EH (cell line): Measurements from ENCODE around the gene APOL4.
"Not testable (repeated sequence)": the region's sequence is repeated elsewhere in the genome, so short reads cannot be mapped to it uniquely, and the experiment has no call there.

ENCODE experiments used
- DNase-seq: peaks from one replicate; pipeline ENCODE4 v3.0.0-alpha.2; 2015; ENCODE audit warnings: low read depth

The APOL4 gene

DNA sequence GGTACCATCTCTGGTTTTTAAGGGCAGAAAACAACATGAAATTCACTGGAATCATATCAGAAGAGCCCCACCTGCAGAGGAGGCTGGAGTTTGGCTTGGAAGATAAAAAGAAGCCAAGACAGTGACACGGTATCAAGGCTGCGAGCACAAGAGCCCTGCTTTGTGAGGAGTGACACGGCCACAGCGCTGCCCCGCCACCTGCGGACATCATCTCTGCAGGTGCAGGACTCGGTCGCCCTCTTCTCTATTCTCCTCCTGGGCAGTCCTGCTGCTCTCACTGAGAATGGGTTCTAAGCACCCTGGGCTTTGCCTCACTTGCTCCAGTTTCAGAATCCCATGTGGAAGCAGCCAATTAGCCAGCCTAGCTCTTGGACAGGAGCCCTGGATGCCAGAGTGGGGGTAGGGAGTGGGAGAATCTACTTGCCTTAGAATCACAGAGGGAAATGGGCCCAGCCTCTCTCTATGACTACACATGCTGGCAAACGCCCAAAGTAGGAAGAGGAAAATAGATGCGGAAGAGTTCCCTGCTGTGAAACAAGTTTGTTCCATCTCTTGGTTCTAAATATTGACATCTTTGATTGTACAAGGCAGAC is 17.1 kb downstream of the APOL4 start:
- peak; percentile 79 for DNase-seq

DNA sequence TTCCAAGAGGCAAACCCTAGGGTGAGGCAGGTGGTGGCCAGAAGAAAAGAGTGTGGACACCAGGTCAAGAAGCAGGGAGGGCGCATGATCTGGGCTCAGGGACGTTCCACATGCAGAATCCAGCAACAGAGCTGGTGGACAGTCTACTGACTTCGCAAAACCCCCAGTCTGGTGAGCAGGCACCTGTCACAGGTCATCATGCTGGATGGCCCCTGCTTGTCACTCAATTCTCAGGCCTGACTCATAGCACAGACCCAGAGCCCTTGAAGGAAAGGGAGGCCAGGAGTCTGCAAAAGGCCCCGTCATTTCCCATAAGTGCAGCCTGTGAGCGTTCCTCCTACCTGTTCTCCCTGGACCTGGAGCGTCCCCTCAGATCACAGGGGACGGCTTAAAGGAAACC is 18.2 kb downstream of the APOL4 start:
- no peak for DNase-seq

DNA sequence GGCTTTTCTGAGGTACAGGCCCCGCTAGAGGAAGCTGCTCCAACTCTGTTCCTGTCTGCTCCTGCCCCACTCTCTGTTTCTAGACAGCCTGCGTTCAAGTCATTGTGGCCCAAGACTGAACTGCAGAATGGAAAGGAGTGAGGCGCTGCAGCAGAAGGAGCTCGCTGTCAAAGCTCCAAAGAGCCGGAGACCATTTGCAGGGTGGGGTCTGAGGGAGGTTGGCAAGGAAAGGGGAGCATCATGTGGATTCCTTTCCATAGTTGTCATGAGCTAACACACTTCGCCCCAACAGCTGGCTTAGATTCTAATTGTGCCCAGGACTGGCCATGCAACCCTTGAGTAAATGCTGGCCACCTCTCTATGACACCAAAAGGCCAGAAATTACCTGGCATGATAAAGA is 18.8 kb downstream of the APOL4 start:
- DNase-seq: no peak

DNA sequence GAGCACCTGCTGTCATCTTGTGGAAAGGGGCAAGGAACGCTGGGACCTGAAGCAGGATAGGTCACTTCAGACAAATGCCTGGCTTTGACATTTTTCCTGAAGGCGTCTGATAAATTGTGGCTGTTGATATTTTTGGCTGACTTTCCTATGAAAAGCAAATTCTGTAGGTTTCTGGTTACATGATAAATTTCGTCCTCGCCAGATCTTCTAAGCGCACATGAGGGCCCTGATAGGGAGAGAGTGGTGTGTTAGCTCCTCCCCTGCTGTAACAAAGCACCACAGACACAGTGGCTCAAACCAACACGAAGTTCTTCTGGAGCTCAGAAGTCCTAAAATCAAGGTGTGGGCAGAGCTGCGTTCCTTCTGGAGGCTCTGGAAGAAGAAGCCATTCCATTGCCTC is 19.6 kb downstream of the APOL4 start:
- DNase-seq: no peak

DNA sequence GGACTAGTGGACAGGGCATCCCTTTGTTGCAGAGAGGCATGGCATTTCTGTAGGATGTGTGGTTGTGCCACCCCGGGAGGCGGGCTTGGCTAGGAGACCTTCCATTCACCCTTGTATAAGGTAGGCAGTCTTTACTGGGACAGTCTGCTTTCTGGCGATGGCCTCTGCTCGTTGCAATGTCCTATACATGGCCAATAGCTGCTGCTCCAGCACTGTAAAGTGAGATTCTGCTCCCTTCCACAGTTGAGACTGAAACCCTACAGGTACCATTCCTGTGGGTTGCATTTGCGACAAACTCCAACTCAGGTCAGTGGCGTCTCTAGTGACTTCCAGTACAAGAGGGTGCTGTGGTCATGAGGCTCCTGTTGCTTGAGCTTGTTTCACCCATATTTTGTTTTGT is 20.7 kb downstream of the APOL4 start:
- no peak for DNase-seq

DNA sequence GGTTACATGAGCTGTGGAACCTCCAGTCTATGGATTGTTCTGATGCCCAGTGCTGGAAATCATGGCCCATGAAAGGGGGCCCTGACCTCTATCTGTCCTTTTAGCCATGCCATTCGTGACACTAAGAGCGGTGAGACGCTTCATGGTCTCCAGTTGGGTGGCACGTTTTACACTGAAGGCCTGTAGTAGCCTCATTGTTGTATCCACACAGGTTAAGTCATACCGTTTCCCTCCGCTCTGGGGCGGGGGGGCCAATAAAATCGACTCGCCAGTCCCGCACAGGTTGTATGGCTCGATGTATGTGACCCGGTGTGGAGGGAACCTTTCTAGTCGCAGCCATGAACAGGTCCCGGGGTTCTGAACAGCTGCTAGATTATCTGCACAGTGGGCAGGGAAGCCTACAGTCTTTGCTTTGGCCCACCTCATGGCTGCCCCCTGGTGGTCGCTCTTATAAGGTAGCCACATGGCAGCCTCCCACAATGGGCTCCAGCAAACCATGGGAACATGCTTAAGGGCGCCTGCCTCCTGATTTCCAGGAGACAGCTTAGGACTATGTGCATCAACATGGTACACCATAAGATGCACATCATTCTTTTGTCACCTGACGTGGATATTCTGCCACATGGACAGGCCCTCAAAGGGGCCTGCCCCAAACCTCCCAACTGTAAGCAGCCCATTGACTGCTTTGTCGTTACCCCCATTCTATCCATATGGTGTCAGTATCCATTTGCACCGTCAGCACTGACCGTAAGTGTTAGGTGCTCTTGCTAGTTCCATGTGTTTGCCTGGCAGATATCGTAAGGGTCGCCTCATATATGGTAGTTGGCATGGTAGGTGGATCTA is 21.4 kb downstream of the APOL4 start:
- peak; percentile 78 for DNase-seq

DNA sequence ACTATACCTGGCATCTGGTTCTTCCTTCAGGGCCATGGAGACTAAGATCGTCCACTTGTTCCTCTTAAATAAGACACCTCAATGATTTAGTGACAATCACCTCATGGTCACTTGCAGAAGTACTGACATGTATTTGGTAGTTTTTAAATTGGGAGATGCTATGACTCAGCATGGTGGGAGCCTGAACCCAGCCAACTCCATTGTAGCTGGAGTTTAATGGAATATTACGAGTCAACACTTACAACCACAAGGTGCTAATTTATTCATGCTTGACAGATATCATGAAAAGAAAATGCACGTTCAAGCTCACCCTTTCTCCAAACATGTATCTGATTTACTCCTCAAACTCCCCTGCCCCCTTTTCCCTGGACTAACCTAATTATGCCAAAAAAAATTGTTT is 24.4 kb downstream of the APOL4 start:
- no peak for DNase-seq

DNA sequence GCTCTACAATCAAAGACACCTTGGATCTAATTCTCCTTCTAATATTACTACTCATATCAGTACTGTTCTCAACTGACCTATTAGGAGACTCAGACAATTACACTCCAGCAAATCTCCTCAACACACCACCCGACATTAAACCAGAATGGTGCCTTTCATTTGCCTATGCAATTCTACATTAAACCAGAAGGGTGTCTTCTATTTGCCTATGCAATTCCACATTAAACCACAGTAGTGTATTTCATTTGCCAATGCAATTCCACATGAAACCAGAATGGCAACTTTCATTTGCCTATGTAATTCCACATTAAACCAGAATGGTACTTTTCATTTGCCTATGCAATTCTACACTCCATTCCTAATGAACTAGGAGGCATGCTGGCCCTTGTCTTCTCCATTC is 25.7 kb downstream of the APOL4 start:
- no peak for DNase-seq

DNA sequence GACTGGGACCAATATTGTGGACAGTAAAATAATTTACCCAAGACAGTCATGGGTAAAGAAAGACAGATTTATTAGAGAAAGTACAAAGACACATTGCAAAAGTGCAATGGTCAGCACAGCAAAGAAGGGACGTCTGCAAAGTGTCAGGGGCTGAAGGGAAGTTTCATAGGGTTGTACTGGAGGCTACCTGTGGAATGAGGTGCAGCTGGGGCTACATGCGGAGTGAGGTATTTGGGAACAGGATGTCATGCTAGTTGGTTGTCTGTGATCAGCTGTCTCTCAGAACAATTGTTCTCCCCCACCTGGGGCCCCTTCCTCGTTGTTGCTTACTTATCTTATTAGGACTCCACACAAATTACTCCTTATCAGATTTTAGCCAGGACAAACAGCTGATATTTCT is 29.7 kb downstream of the APOL4 start:
- no peak for DNase-seq

DNA sequence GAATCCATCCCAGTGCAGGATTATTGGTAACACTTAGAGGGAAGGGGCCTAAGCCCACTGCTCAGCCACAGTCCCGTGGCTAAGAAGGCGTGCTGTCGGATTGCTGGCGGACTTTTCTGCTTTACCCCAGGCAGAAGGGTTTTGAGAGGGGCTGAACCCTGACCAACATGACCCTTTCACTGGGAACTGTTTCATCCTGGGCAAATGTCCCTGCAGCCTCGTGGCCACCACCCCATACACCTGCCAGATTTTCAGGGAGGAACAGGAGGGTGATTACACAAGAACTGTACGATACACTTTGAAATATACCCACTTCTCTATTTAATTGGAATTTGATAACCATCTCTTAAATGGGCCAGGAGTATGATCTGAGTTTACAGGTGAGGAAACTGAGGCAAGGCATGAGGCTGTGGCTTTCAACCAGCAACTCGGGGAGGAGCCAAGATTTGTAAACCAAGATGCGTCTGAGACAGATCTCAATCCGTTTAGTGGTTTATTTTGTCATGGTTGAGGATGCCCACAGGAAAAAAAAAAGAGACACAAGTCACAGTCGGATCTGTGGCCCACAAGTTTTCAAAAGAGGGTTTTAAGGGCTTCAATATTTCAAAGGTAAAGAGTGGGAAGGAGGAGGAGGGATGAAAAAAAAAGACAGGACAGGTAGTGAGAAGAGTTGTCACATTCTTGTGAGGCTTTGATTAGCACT is 34.9 kb downstream of the APOL4 start:
- DNase-seq: no peak

DNA sequence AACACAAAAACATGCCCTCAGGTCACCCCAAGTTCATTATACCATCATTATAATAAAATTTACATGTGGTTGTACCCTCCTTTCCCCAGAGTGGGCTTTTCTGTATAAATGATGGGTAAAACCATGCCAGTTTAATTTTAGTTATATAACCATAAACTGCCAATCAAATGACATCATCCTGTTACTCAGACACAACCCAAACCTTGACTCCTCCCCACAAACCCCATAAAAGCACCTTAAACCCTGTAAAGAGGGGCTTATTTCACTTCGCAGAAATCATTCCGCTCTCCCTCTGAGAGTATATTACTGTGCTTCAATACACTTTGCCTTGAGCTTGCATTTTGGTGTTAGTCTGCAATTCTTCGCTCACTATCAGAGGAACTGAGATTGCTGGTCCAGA is 35.5 kb downstream of the APOL4 start:
- DNase-seq: no peak

DNA sequence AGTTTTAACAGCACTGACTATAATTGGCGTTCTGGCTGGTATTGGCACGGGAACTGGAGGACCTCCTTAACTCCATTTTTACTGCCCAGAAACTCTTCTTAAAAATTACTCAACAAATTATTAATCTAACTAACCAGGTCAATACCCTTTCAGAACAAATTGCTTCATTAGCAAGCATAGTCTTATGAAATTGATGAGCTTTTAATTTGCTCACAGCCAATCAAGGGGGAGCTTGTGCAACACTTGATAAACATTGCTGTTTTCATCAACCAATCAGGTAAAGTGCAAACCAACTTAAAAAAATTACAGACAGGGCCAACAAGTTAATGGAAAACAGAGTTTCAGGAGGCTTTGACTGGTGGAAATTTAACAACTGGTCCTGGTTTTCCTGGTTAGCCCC is 36.5 kb downstream of the APOL4 start:
- DNase-seq: no peak

DNA sequence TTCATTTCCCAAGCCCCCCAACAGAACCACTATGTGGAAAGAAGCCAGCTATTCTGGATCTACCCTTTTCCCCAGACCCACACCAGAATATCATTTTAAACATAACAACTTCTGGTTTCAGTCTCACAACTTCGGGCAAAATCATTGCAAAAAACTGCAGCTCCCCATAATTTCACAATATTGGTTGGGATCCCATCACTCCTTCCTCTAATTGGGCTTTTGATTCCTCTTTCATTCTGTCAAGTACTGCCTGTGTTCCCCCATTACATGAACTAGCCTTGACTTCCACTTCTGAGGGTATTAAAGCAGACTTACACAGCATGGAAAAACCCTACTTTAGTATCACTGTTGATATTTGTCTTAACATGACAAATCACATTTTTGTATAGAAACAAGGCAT is 37.0 kb downstream of the APOL4 start:
- DNase-seq: no peak

DNA sequence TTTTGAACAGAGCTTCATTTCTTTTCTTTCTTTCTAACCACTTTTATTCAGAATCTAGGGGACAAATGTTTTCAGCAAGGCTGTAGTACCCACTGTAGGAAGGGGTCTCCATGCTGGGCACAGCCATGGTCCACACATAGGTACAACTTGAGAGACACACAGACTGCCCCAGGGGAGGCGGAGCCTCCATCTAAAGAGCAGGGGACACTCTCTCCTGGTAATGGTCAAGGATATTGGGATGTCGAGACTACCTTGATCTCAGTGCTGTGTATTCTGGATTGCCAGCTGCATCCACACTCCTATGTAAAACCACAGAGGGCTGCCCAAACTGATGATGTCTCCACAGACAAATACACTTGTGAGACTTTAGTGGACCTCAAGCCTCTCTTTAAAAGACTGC is 38.1 kb downstream of the APOL4 start:
- no peak for DNase-seq

DNA sequence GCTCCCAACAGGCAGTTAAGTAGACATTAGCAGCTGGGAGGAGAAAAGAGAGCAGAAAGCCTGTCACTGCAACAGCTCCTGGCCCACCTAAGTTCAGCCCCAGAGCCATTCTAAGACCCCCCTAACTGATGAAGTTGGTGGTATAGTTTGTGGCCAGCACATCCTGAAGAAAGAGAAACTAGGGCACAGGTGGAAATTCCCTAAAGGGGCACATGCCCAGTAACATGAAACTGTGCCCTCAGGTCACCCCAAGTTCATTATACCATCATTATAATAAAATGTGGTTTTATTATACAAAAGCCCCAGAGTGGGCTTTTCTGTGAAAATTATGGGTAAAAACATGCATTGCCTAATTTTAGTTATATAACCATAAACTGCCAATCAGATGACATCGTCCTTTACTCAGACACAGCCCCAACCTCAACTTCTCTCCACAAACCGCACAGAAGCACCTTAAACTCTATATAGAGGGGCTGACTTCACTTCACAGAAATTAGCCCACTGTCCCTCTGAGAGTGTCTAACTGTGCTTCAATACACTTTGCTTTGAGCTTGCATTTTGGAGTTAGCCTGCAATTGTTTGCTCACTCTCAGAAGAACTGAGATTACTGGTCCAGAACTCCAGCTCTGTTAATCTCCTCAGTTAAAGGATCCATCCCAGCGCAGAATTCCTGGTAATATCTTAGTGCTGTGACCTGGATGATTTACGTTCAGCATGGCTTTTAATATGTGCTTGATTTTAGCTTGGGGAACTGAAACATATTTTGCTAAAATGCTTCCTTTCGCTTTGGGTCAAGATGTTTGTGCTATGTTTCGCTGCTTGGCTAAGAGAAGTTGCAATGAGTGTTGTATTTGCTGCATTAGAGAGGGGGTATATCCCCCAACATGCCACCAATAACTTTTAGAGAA is 39.2 kb downstream of the APOL4 start:
- no peak for DNase-seq

DNA sequence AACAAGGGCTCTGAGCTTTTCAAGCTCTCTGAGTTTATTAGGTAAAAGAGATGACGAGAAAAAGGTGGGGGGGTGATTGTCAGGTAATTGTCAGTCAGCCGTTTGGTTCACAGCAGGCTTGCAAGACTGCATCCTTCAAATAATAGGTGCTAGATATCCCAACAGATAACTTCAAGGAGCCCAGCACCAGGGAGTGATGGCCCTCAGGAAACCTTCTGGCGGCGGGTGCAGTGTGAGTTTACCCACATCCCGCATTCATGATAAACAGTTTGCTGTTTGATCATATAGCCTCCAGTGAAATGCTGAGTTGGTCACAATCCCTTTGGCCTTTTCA is 39.8 kb downstream of the APOL4 start:
- not testable (repeated sequence) for DNase-seq

DNA sequence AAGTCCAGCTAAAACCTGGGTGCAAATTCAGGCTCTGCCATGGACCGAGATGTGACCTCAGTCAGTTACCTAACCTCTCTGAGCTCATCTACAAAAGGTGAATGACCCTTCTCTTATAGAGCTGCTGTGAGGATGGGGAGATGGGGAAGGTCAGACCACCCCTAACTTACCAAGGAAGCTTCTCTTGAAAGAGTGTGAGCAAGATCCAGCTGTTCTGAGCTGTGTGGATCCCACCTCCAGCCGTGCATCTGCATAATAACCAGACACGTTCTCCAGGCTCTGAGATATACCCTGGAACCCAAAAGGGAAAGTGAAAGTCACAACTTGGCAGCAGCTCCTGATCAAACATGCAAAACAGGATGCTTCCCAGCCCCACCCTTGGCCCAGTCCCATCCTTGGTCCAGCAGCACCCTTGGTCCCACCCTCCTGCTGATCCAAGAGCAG is 41.1 kb downstream of the APOL4 start, which contains the start of gene APOL3:
APOL3 (minus strand) TSS at position 257 of the 444 bp plus-strand sequence. CDS start 11,700 bp downstream, outside the sequence.
- DNase-seq: peak; percentile 66

DNA sequence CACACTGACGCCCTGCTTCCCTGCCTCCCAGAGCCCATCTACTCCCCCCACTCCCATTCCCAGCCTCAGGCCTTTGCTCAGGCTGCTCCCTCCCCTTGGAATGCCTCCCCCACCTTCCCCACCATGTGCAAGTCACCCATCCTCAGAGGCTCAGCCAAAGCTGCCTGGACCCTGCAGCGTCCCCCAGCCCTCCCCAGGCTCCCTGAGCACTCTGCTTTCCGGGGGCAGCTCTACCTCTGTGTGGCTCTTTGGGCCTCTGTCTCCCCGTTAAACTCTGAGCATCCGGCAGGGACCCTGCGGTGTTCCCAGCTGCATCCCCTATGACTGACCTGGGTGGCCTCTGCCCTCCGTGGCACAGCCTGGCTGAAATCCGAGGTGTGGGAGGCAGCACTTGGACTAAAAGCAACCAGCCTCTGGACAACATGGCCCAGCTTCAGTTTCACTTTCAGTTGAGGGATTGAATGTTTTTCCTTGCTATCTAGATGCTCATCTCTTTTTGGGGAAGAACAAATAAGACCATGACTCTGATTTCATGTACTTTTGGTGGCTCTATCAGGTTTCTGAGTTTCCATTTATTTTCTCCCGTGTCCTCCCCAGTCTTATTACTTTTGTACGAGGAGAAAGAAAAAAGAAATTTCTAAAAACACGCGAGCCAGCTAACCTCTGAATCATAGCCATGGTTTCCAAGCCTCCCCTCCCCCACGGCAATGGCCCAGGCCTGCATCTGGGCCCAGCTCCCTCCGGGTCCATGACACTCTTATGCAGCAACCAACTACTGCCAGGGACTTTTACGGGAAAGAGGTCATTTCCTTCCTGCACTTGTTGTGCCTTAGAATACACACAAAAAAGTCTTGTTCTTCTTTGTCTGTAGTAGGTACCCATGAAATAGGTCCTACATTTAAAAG is 44.8 kb downstream of the APOL4 start:
- DNase-seq: peak; percentile 88

DNA sequence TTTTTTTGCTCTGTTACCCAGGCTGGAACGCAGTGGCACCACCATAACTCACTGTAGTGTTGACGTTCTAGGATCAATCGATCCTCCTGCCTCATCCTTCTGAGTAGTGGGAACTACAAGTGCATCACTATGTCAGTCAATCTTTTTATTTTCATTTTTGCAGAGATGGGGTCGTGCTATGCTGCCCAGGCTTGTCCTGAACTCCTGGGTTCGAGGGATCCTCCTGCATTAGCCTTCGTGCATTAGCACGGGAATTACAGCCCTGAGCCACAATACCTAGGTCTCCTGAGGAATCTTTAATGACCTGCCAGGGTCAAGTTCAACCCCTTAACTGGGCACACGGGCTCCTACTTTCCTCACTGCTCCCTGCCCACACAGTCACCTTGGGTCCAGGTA is 45.5 kb downstream of the APOL4 start:
- DNase-seq: no peak

DNA sequence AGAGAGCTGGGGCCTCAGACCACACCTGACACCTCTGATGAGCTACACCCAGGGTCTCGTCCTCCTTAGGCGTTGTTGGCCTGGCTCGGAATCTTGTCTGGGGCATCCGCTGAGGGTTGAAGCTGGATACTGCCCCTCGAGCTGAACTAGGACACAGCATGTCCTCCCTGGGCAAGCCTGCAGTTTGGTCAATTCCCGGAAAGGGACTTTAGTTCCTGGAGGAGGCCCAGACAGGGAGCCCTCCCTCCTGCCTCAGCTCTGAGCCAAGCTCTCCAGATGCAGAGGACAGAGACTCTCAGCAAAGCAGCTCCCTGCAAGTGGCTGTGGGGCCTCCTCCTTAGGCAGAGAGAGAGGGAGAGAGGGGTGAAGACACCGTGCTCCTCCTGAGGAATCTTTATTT is 45.9 kb downstream of the APOL4 start:
- peak; percentile 45 for DNase-seq

DNA sequence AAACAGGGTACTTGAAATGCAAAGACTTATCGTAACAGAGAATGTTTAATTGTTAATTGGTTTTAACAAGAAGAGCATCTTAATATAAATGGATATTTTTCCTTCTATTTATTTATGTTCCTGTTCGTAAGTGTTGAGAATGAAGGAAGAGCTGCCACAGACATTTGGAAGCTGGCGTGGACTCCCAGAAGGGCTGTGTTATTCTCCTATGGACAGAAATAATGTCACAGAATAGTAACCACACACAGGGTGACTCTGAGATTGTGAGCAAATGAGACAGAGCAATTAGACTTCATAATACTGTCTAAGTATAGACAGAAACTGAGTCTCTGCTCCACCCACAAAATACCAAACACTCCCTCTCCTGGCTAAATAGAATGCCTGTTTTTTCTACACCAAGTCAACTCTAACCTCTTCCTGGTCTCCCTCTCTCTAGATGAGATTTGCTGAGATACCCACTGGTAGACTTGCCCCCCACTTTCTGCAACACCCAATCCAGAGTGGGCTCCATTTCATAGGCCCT is 47.1 kb downstream of the APOL4 start:
- peak; percentile 23 for DNase-seq
